Activated B cell treated with CpG ODN at 0.5 μM for 24 hours (primary cell): ENCODE results near the gene OR51B4. TPM values are rescaled to one million over a fixed set of nuclear protein-coding genes. Genes with fewer than 3 reads are reported as not detected.

Source experiments
- ATAC-seq: fragments of 200-7000 bp; cut with Tn5 transposase; one replicate; pipeline ENCODE4 v1.10.0; 2021; ENCODE audit warnings: low read depth, mild to moderate bottlenecking, moderate library complexity
- CTCF ChIA-PET: fragments of 350-600 bp; sonication (Branson Sonifier 250); formaldehyde crosslinking; loops from one replicate; lab custom pipeline; 2021; ENCODE audit warnings: antibody characterized with exemption; lab: Charles Lee
- POLR2A ChIA-PET: fragments of 350-600 bp; sonication (Branson Sonifier 250); formaldehyde crosslinking; loops from one replicate; lab custom pipeline; 2021; ENCODE audit warnings: antibody characterized with exemption; lab: Charles Lee
- DNase-seq: peaks from one replicate; pipeline ENCODE4 v3.0.0; 2022
- H3K27ac Mint-ChIP-seq: one replicate; pipeline ENCODE4 v1.8.0; 2020; ENCODE audit warnings: mixed read lengths
- H3K27me3 Mint-ChIP-seq: one replicate; pipeline ENCODE4 v1.8.0; 2021; ENCODE audit warnings: mixed read lengths
- H3K36me3 Mint-ChIP-seq: one replicate; pipeline ENCODE4 v1.8.0; 2021; ENCODE audit warnings: low read depth, mixed read lengths
- H3K4me1 Mint-ChIP-seq: one replicate; pipeline ENCODE4 v1.8.0; 2021; ENCODE audit warnings: mixed read lengths
- H3K4me3 Mint-ChIP-seq: one replicate; pipeline ENCODE4 v1.8.0; 2020; ENCODE audit warnings: mild to moderate bottlenecking, mixed read lengths
- H3K9me3 Mint-ChIP-seq: one replicate; pipeline ENCODE4 v1.8.0; 2020; ENCODE audit warnings: mixed read lengths
- CTCF ChIP-seq: fragments of 200-600 bp; IDR thresholded peaks from one replicate; pipeline ENCODE4 v1.8.0; 2022; ENCODE audit warnings: antibody characterized with exemption, mild to moderate bottlenecking
- intact Hi-C: fragments of 100-400 bp; cut with micrococcal nuclease; formaldehyde crosslinking; loops from one replicate; pipeline ENCODE4 v1.15.1; 2024
- total RNA-seq: library from RNA; stranded (reverse); gene quantifications from 2 replicates; pipeline ENCODE4 v1.2.3, GENCODE V29; 2022

The OR51B4 gene
- total RNA-seq, 1 donor from 2014 or later = not detected

GRCh38 chr11:5272395-5273017 is 29.2 kb downstream of the OR51B4 start:
- ATAC-seq (no peak), DNase-seq (no peak)
- intact Hi-C loops = no loop called here
- Mint-ChIP-seq H3K9me3 (no peaks in the 10 kb centered on the region), H3K36me3 (no peaks in the 10 kb centered on the region), H3K4me3 (no peak overlapping the region), H3K27ac (no peak overlapping the region), H3K4me1 (no peaks in the 10 kb centered on the region), H3K27me3 (no peaks in the 10 kb centered on the region)
- ChIA-PET POLR2A (no interaction called here), CTCF (no interaction called here)
- TF ChIP-seq CTCF = no peak

GRCh38 chr11:5269715-5270147 is 32.0 kb downstream of the OR51B4 start, which contains the start of gene HBE1:
Gene HBE1 (minus strand): TSS chr11:5269945. CDS start chr11:5269890, 55 bp downstream.
- Mint-ChIP-seq H3K27ac (no peak within 1 kb of the TSS), H3K4me3 (no peak within 1 kb of the TSS), H3K9me3 (no peaks in the 10 kb centered on the region), H3K4me1 (no peaks in the 10 kb centered on the region), H3K27me3 (no peaks in the 10 kb centered on the region), H3K36me3 (no peaks in the 10 kb centered on the region)
- DNase-seq (no peak), ATAC-seq (no peak)
- POLR2A ChIA-PET = no interaction called here
- intact Hi-C loops = no loop called here
- CTCF ChIA-PET = no interaction called here
- TF ChIP-seq CTCF = no peak

DNA sequence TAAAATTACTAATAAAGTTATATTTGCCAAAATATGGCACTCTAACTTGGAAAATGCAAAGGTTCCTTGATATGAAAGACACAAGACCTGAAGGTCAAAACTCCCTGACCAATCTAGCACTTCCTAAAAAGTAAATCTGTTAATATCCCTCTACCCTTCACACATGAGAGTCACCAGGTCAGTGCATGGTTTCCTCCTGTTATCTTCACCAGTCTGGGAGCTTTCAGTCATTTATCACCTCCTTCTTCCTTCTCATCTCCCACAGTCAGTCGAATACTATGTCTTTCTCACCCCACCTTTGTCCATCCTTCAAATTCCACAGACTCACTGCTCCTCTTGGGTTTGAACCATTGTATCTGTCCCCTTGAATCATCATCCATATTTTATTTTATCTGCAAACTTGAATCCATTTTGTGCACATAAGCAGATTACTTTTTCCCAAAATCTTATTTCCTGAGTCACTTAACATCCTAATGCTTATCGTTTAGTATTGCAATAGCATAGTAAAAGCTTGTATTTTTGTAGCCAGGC is 34.6 kb downstream of the OR51B4 start:
- H3K27ac Mint-ChIP-seq = no peak overlapping the region
- no peak overlapping the region for H3K4me3 Mint-ChIP-seq
- peaks cover 2% of the 10 kb centered on the region for H3K9me3 Mint-ChIP-seq
- ChIA-PET CTCF (no interaction called here), POLR2A (no interaction called here)
- DNase-seq (no peak), ATAC-seq (no peak)
- TF ChIP-seq CTCF = no peak
- H3K4me1 Mint-ChIP-seq = no peaks in the 10 kb centered on the region
- H3K36me3 Mint-ChIP-seq = no peaks in the 10 kb centered on the region
- no peaks in the 10 kb centered on the region for H3K27me3 Mint-ChIP-seq
- intact Hi-C loops = no loop called here

- Mint-ChIP-seq H3K4me3 (no peak overlapping the region), H3K27me3 (no peaks in the 10 kb centered on the region), H3K4me1 (no peaks in the 10 kb centered on the region), H3K36me3 (no peaks in the 10 kb centered on the region), H3K27ac (no peak overlapping the region), H3K9me3 (peaks cover 2% of the 10 kb centered on the region)
- ChIA-PET CTCF (no interaction called here), POLR2A (no interaction called here)
- no peak for DNase-seq
- no peak for TF ChIP-seq CTCF
- no peak for ATAC-seq
- intact Hi-C loops = no loop called here
These were observed 35.1 kb downstream of the OR51B4 start for GRCh38 chr11:5266609-5267008.

DNA sequence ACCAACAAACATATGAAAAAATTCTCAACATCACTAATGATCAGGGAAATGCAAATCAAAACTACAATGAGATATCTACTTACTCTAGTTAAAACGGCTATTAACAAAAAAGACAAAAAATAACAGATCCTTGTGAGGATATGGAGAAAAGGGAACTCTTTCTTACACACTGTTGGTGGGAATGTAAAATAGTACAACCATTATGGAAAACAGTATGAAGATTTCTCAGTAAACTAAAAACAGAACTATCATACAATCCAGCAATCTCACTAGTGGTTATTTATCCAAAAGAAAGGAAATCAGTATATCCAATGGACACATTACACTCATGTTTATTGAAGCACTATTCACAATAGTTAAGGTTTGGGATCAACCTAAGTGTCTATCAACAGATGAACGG is 35.9 kb downstream of the OR51B4 start:
- intact Hi-C loops = no loop called here

More for the DNA sequence above, 35.9 kb downstream of the OR51B4 start:
- ChIA-PET POLR2A (no interaction called here), CTCF (no interaction called here)
- no peak for DNase-seq
- Mint-ChIP-seq H3K27me3 (no peaks in the 10 kb centered on the region), H3K9me3 (peaks cover 4% of the 10 kb centered on the region), H3K4me1 (no peaks in the 10 kb centered on the region), H3K36me3 (no peaks in the 10 kb centered on the region), H3K27ac (no peak overlapping the region), H3K4me3 (no peak overlapping the region)
- no peak for TF ChIP-seq CTCF
- no peak for ATAC-seq
